ENCODE data around the gene FAM120B.

DNA sequence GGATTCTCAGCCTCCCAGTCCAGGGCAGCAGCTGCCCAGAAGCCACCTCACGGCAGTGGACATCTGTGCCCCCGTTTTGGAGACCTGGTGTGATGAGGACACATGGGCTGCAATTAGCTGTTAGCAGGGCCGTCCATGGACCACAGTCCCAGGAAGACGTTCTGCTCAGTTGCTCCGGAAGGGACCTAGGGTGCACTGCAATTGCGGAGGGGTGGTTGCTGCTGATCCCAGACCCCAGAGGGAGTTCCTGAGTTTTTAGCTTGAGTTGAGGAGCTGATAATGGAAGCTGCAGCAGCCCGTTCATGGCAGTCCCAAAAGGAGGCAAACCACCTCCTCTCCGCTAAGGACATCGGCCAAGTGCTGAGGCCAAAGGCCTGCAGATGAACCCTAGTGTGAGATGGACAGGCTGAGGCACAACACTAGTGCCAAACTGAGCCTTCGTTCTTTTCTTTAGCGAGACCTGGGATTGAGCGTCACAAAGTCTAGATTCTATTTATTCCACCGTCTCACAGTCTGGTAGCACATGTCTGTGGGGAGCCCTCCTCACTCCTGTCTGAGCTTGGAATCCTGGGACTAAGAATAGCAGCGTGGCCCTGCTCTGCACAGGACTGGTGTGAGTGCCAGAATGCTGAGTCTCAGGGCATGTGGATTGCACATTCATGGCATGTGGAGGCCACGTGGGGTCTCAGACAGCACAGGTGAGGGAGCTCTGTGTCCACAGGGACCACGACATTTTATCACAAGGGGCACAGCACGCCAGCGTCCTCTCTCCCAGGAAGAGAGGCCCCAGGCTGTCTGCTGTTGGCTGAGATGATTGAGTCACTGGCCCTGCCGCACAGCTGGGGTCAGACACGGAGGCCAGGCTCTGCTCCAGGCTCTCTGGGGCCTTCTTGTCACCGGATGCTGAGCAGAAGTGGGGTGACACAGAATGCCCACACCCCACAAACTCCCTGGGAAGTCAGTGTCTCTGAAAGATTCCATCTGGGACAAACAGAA, 133.1 kb downstream of the FAM120B start:
- TF ChIP-seq, protein P1, sequence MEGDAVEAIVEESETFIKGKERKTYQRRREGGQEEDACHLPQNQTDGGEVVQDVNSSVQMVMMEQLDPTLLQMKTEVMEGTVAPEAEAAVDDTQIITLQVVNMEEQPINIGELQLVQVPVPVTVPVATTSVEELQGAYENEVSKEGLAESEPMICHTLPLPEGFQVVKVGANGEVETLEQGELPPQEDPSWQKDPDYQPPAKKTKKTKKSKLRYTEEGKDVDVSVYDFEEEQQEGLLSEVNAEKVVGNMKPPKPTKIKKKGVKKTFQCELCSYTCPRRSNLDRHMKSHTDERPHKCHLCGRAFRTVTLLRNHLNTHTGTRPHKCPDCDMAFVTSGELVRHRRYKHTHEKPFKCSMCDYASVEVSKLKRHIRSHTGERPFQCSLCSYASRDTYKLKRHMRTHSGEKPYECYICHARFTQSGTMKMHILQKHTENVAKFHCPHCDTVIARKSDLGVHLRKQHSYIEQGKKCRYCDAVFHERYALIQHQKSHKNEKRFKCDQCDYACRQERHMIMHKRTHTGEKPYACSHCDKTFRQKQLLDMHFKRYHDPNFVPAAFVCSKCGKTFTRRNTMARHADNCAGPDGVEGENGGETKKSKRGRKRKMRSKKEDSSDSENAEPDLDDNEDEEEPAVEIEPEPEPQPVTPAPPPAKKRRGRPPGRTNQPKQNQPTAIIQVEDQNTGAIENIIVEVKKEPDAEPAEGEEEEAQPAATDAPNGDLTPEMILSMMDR (IDR thresholded peaks at IDR 0.05; ENCODE audit: low read depth, low read length): no peak
- TF ChIP-seq EZH2phosphoT487 (IDR thresholded peaks at IDR 0.05; ENCODE audit: low read depth): no peak
